ENCODE data around the gene LCLAT1.

DNA sequence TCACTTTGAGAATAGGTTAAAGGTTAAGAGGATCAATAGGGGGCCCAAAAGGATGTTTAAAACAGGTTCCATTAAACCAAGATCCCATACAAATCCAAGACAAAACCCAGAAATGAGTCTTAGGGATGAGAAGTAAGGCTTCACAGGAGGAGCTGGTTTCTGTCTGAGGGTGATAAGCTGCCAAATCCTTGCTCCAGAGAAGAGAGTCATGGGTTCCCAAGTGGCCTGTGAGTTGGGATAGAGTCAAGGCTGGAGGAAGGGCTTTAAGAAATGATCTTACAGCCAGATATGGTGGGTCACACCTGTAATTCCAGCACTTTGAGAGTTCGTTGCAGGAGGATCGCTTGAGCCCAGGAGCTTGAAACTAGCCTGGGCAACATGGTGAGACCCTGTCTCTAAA, 40.2 kb upstream of the LCLAT1 start:
- TF ChIP-seq, protein P1, sequence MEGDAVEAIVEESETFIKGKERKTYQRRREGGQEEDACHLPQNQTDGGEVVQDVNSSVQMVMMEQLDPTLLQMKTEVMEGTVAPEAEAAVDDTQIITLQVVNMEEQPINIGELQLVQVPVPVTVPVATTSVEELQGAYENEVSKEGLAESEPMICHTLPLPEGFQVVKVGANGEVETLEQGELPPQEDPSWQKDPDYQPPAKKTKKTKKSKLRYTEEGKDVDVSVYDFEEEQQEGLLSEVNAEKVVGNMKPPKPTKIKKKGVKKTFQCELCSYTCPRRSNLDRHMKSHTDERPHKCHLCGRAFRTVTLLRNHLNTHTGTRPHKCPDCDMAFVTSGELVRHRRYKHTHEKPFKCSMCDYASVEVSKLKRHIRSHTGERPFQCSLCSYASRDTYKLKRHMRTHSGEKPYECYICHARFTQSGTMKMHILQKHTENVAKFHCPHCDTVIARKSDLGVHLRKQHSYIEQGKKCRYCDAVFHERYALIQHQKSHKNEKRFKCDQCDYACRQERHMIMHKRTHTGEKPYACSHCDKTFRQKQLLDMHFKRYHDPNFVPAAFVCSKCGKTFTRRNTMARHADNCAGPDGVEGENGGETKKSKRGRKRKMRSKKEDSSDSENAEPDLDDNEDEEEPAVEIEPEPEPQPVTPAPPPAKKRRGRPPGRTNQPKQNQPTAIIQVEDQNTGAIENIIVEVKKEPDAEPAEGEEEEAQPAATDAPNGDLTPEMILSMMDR (IDR thresholded peaks at IDR 0.05), result no peak
- TF ChIP-seq EZH2 (IDR thresholded peaks at IDR 0.05; ENCODE audit: borderline replicate concordance, insufficient read depth, low read depth, low read length, poor library complexity, severe bottlenecking), result no peak

All from B cell (primary cell).